ENCODE measurements around the gene TAS2R1.

TAS2R1 gene

DNA sequence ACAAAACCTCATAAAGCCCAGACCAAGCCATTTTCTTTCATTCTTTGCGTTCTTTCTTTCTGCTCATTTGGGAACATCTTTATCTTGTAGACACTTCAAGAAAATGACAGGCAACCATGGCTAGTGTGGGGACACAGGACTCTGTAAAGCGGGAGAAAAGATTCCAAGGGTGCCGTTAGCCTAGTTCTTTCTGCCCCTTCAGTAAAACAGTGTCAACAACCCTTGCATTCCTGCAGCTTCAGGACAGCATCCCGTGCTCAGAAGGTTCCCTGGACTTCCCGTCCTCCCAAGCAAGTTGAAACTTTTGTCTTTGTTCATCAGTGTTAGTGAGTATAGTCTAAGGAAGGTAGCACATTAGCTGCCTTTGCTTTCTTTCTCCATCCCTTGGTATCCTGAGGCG lies 41.9 kb downstream of the TAS2R1 start:
- DNase-seq (ENCODE audit: low read depth in 2 of 2): no peak

DNA sequence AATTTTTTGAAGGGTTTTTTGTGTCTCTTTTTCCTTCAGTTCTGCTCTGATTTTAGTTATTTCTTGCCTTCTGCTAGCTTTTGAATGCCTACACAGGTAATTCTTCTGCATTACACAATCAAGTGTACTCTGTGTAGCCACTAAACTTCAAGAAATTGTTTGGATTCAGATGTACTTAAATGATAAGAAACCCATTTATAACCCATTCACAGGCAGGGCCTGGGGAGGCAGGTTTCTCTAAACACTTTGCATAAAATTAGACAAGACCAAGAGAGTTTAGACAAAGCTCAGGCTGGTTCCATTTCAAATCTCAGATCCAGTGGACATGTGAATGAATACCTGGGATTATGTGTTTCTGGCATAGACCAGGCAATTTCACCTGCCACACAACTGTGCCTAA lies 43.0 kb downstream of the TAS2R1 start:
- no peak for DNase-seq (ENCODE audit: low read depth in 2 of 2)

DNA sequence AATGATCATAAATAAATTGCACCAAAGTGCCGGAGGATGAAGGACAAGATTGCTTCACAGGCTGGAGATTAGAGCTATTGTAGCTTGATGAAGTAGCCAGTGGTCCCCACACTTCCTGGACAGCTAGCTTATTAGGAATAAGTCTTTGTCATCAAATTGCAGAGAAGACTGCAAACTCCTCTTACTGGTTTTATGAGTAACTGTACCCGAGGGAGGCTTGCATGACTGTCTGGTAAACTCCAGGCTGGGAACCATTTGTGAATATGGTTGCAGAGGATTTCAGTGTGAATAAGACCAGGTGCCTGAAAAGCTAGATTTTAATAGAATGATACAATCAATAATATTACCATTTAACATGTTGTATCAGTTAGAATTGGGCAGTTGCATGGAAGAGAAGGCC lies 47.7 kb downstream of the TAS2R1 start:
- no peak for DNase-seq (ENCODE audit: low read depth in 2 of 2)

Data from activated CD4-positive, alpha-beta T cell treated with anti-CD3 and anti-CD28 coated beads for 24 hours (primary cell).